H9 (cell line): Measurements from ENCODE around the gene NPM3. TPM values are rescaled to one million over a fixed set of nuclear protein-coding genes. Genes with fewer than 3 reads are reported as not detected.
A peak's percentile ranks its signal among the peaks of the same experiment; 100 is the strongest.

ENCODE experiments used
- DNase-seq: peaks from one replicate; pipeline ENCODE4 v3.0.0-alpha.2; 2017
- H2AFZ ChIP-seq: one replicate; pipeline ENCODE4 v1.6.1; 2013; ENCODE audit warnings: mild to moderate bottlenecking, low read length, control low read depth, moderate library complexity
- H2AK5ac ChIP-seq: 2 replicates; pipeline ENCODE4 v1.6.1; 2013; ENCODE audit warnings: low read length, control low read depth, mixed read lengths; ENCODE audit not compliant: insufficient read length
- H2BK120ac ChIP-seq: one replicate; pipeline ENCODE4 v1.6.1; 2013; ENCODE audit warnings: low read depth, mild to moderate bottlenecking, low read length, control low read depth, inconsistent platforms; ENCODE audit not compliant: poor library complexity, severe bottlenecking
- H2BK12ac ChIP-seq: 2 replicates; pipeline ENCODE4 v1.6.1; 2013; ENCODE audit warnings: low read length, control low read depth, mixed read lengths, low read depth; ENCODE audit not compliant: insufficient read length
- H2BK15ac ChIP-seq: 2 replicates; pipeline ENCODE4 v1.6.1; 2013; ENCODE audit warnings: low read depth, low read length, control low read depth
- H2BK20ac ChIP-seq: one replicate; pipeline ENCODE4 v1.6.1; 2013; ENCODE audit warnings: low read depth, mild to moderate bottlenecking, low read length, control low read depth, inconsistent platforms; ENCODE audit not compliant: poor library complexity, severe bottlenecking
- H2BK5ac ChIP-seq: 2 replicates; pipeline ENCODE4 v1.6.1; 2013; ENCODE audit warnings: low read length, control low read depth, mixed read lengths; ENCODE audit not compliant: insufficient read length
- H3K14ac ChIP-seq: 2 replicates; pipeline ENCODE4 v1.6.1; 2013; ENCODE audit warnings: low read length, control low read depth; ENCODE audit not compliant: insufficient read depth
- H3K18ac ChIP-seq: 2 replicates; pipeline ENCODE4 v1.6.1; 2013; ENCODE audit warnings: low read depth, mild to moderate bottlenecking, mixed read lengths, low read length, control low read depth; ENCODE audit not compliant: insufficient read length
- H3K23ac ChIP-seq: 2 replicates; pipeline ENCODE4 v1.6.1; 2013; ENCODE audit warnings: low read length, control low read depth, mixed read lengths, low read depth; ENCODE audit not compliant: insufficient read length
- H3K23me2 ChIP-seq: 2 replicates; pipeline ENCODE4 v1.6.1; 2013; ENCODE audit warnings: low read depth, mild to moderate bottlenecking, mixed read lengths, low read length, control low read depth; ENCODE audit not compliant: insufficient read length, poor library complexity, severe bottlenecking
- H3K27ac ChIP-seq: 2 replicates; pipeline ENCODE4 v1.5.1; 2013; ENCODE audit warnings: low read length, control low read depth, mixed read lengths, low read depth; ENCODE audit not compliant: insufficient read length
- H3K27me3 ChIP-seq: 2 replicates; pipeline ENCODE4 v1.6.1; 2013; ENCODE audit warnings: low read length, control low read depth, inconsistent platforms; ENCODE audit not compliant: insufficient read depth
- H3K4ac ChIP-seq: 2 replicates; pipeline ENCODE4 v1.6.1; 2013; ENCODE audit warnings: low read depth, mild to moderate bottlenecking, control low read depth, inconsistent platforms, low read length, moderate library complexity
- H3K4me1 ChIP-seq: 2 replicates; pipeline ENCODE4 v1.6.1; 2013; ENCODE audit warnings: low read length, control low read depth, inconsistent platforms; ENCODE audit not compliant: insufficient read depth
- H3K4me2 ChIP-seq: 2 replicates; pipeline ENCODE4 v1.6.1; 2013; ENCODE audit warnings: low read length, control low read depth, mixed read lengths; ENCODE audit not compliant: insufficient read length, insufficient read depth
- H3K56ac ChIP-seq: 2 replicates; pipeline ENCODE4 v1.6.1; 2013; ENCODE audit warnings: low read depth, mild to moderate bottlenecking, mixed read lengths, low read length, control low read depth; ENCODE audit not compliant: insufficient read length
- H3K79me1 ChIP-seq: 2 replicates; pipeline ENCODE4 v1.6.1; 2013; ENCODE audit warnings: low read depth, mild to moderate bottlenecking, moderate library complexity, low read length, control low read depth, inconsistent platforms; ENCODE audit not compliant: insufficient read depth, poor library complexity, severe bottlenecking
- H3K79me2 ChIP-seq: 2 replicates; pipeline ENCODE4 v1.6.1; 2013; ENCODE audit warnings: low read length, control low read depth, inconsistent platforms; ENCODE audit not compliant: insufficient read depth
- H3K9ac ChIP-seq: 2 replicates; pipeline ENCODE4 v1.6.1; 2013; ENCODE audit warnings: low read length, control low read depth, mixed read lengths; ENCODE audit not compliant: insufficient read length; ENCODE audit errors: extremely low read depth
- H3K9me3 ChIP-seq: one replicate; pipeline ENCODE4 v1.6.1; 2013; ENCODE audit warnings: low read depth, low read length, inconsistent platforms; ENCODE audit not compliant: control insufficient read depth
- H3T11ph ChIP-seq: one replicate; pipeline ENCODE4 v1.6.1; 2013; ENCODE audit warnings: mild to moderate bottlenecking, low read length, control low read depth, inconsistent platforms
- H4K20me1 ChIP-seq: one replicate; pipeline ENCODE4 v1.6.1; 2013; ENCODE audit not compliant: control insufficient read depth, insufficient read length, insufficient read depth
- H4K5ac ChIP-seq: 2 replicates; pipeline ENCODE4 v1.6.1; 2013; ENCODE audit warnings: low read depth, mild to moderate bottlenecking, mixed read lengths, low read length, control low read depth; ENCODE audit not compliant: insufficient read length
- H4K8ac ChIP-seq: replicated peaks from 2 replicates; pipeline ENCODE4 v1.6.1; 2013; ENCODE audit warnings: low read length, control low read depth, mixed read lengths, low read depth; ENCODE audit not compliant: insufficient read length
- H4K91ac ChIP-seq: 2 replicates; pipeline ENCODE4 v1.6.1; 2013; ENCODE audit warnings: low read depth, mild to moderate bottlenecking, moderate library complexity, mixed read lengths, low read length, control low read depth; ENCODE audit not compliant: insufficient read length
- H3K27ac Mint-ChIP-seq, 3 experiments: 2 replicates in 2 of 3; 3 replicates in 1 of 3; pipeline ENCODE4 v1.8.0; 2020 to 2021; ENCODE audit warnings: mixed read lengths in 3 of 3, mild to moderate bottlenecking in 1 of 3, moderate library complexity in 1 of 3
- H3K27me3 Mint-ChIP-seq: 2 replicates; pipeline ENCODE4 v1.8.0; 2021; ENCODE audit warnings: low read depth, mild to moderate bottlenecking, moderate library complexity, mixed read lengths
- H3K36me3 Mint-ChIP-seq, 3 experiments: 2 replicates in 2 of 3; 3 replicates in 1 of 3; pipeline ENCODE4 v1.8.0; 2020 to 2021; ENCODE audit warnings: low read depth in 3 of 3, mixed read lengths in 3 of 3; ENCODE audit not compliant: insufficient read depth in 1 of 3
- H3K4me1 Mint-ChIP-seq, 2 experiments: 2 replicates each; pipeline ENCODE4 v1.8.0; 2020; ENCODE audit warnings: mixed read lengths in 2 of 2
- H3K4me3 Mint-ChIP-seq, 2 experiments: 2 replicates in 1 of 2; 3 replicates in 1 of 2; pipeline ENCODE4 v1.8.0; 2020 to 2021; ENCODE audit warnings: mild to moderate bottlenecking in 2 of 2, mixed read lengths in 2 of 2, moderate library complexity in 1 of 2
- H3K9me3 Mint-ChIP-seq, 2 experiments: 2 replicates in 1 of 2; 3 replicates in 1 of 2; pipeline ENCODE4 v1.8.0; 2020; ENCODE audit warnings: mild to moderate bottlenecking in 2 of 2, mixed read lengths in 2 of 2, moderate library complexity in 1 of 2
- WGBS: extraction: QIAGEN DNeasy Blood & Tissue Kit; methylation state at CpG from one replicate; pipeline ENCODE4 v1.1.7; 2013; ENCODE audit warnings: missing lambda C conversion rate, low lambda C conversion rate, mixed read lengths; ENCODE audit not compliant: insufficient read length; ENCODE audit errors: extremely low coverage; 5-methylcytosine and 5-hydroxymethylcytosine counted together
- total RNA-seq: library from RNA; stranded (reverse); gene quantifications from 2 replicates; pipeline ENCODE4 v1.2.1, GENCODE V29; 2021
- TF ChIP-seq, protein P1 (sequence below): fragments of 200-600 bp; sonication (generic); conservative IDR thresholded peaks from 3 replicates; pipeline ENCODE4 v1.8.0; 2021; ENCODE audit warnings: antibody characterized with exemption, mild to moderate bottlenecking

The NPM3 gene
- total RNA-seq, 1 experiment from 2014 or later, result 133 TPM

- H2BK20ac ChIP-seq, result no peak overlapping the region
- Mint-ChIP-seq H3K36me3 (peaks cover 0 to 5% (median 0%) of the 10 kb centered on the region in 3 experiments; a peak in 3 of 7 replicates), H3K9me3 (no peaks in the 10 kb centered on the region; a peak in 1 of 5 replicates), H3K4me1 (peaks cover 36 to 47% of the 10 kb centered on the region in 2 experiments), H3K4me3 (no peak overlapping the region; a peak in 1 of 5 replicates), H3K27me3 (peaks cover 52% of the 10 kb centered on the region), H3K27ac (no peak overlapping the region)
- peaks cover 7% of the 10 kb centered on the region; the same call in 1 of the 2 replicates for H3K4me1 ChIP-seq
- H3K27ac ChIP-seq, result no peak overlapping the region
- no peaks in the 10 kb centered on the region for H3K79me1 ChIP-seq
- H2BK12ac ChIP-seq, result no peak overlapping the region
- no peak overlapping the region for H2BK120ac ChIP-seq
- no peak overlapping the region for H3T11ph ChIP-seq
- peaks cover 33% of the 10 kb centered on the region for H3K27me3 ChIP-seq
- DNase-seq, result peak; percentile 28
- no peak overlapping the region for H3K18ac ChIP-seq
- no peak overlapping the region for H2AFZ ChIP-seq
- H3K79me2 ChIP-seq, result no peaks in the 10 kb centered on the region
- H3K4ac ChIP-seq, result no peak overlapping the region
- no peaks in the 10 kb centered on the region for H3K9me3 ChIP-seq
- no peak overlapping the region for H4K5ac ChIP-seq
- no peak overlapping the region for H3K23ac ChIP-seq
- TF ChIP-seq, protein P1, sequence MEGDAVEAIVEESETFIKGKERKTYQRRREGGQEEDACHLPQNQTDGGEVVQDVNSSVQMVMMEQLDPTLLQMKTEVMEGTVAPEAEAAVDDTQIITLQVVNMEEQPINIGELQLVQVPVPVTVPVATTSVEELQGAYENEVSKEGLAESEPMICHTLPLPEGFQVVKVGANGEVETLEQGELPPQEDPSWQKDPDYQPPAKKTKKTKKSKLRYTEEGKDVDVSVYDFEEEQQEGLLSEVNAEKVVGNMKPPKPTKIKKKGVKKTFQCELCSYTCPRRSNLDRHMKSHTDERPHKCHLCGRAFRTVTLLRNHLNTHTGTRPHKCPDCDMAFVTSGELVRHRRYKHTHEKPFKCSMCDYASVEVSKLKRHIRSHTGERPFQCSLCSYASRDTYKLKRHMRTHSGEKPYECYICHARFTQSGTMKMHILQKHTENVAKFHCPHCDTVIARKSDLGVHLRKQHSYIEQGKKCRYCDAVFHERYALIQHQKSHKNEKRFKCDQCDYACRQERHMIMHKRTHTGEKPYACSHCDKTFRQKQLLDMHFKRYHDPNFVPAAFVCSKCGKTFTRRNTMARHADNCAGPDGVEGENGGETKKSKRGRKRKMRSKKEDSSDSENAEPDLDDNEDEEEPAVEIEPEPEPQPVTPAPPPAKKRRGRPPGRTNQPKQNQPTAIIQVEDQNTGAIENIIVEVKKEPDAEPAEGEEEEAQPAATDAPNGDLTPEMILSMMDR, result no peak
- peaks cover 14% of the 10 kb centered on the region for H3K23me2 ChIP-seq
- H3K4me2 ChIP-seq, result no peak overlapping the region
- H4K8ac ChIP-seq, result no peak overlapping the region
- no peak overlapping the region for H4K91ac ChIP-seq
- H3K56ac ChIP-seq, result no peak overlapping the region
- no peak overlapping the region for H2BK5ac ChIP-seq
- no peak overlapping the region for H2AK5ac ChIP-seq
- WGBS, result no CpG with 5 or more reads among the region's 41 CpGs
- no peak overlapping the region for H2BK15ac ChIP-seq
- H4K20me1 ChIP-seq, result no peaks in the 10 kb centered on the region
- no peak overlapping the region for H3K9ac ChIP-seq
- no peak overlapping the region; the same call in 1 of the 2 replicates for H3K14ac ChIP-seq
Measured at GRCh38 chr10:101770331-101771215, 12.7 kb downstream of the NPM3 start.
